Measurements from ENCODE around the gene VAT1. TPM values are rescaled to one million over a fixed set of nuclear protein-coding genes. Genes with fewer than 3 reads are reported as not detected.

Gene VAT1
- total RNA-seq (2014; rRNA removed; shearing (Covaris generic); ENCODE audit: low replicate concordance), result 45.7 and 55.1 TPM in 2 replicates

- Histone ChIP-seq H3K4me3 (ENCODE audit: low read length) (peak within 1 kb of the TSS; percentile 84), H3K4me2 (ENCODE audit: low read depth, low read length, poor library complexity, severe bottlenecking) (peak within 1 kb of the TSS; percentile 82), H3K4me1 (ENCODE audit: low read length) (peaks cover 28% of the 10 kb centered on the region), H3K27me3 (ENCODE audit: low read length) (no peaks in the 10 kb centered on the region), H3K9me3 (ENCODE audit: low read length) (no peaks in the 10 kb centered on the region), H2AFZ (ENCODE audit: low read length) (peak within 1 kb of the TSS; percentile 86), H3K79me2 (ENCODE audit: low read length) (peaks cover 13% of the 10 kb centered on the region; the same call in 1 of the 2 replicates), H4K20me1 (ENCODE audit: insufficient read depth, low read depth, low read length) (no peaks in the 10 kb centered on the region), H3K9ac (ENCODE audit: low read length) (peak within 1 kb of the TSS; percentile 82), H3K27ac (ENCODE audit: low read length) (peak within 1 kb of the TSS; percentile 23; the same call in 1 of the 2 replicates), H3K36me3 (ENCODE audit: insufficient read depth, low read length) (no peaks in the 10 kb centered on the region), H3K9me2 (replicated peaks; ENCODE audit: insufficient read depth, low read length) (no peaks in the 10 kb centered on the region)
- peak; percentile 84 for DNase-seq
These were observed at the start of gene VAT1 for GRCh38 chr17:43021741-43022512. Gene VAT1, minus strand, starts transcription at chr17:43022385. Its CDS starts 63 bp downstream, at chr17:43022322.

GRCh38 chr17:43070872-43071271 is 48.7 kb upstream of the VAT1 start:
- no peaks in the 10 kb centered on the region for H4K20me1 ChIP-seq (ENCODE audit: insufficient read depth, low read depth, low read length)
- no peak overlapping the region for H2AFZ ChIP-seq (ENCODE audit: low read length)
- no peak overlapping the region for H3K4me3 ChIP-seq (ENCODE audit: low read length)
- peaks cover 3% of the 10 kb centered on the region; the same call in 1 of the 2 replicates for H3K79me2 ChIP-seq (ENCODE audit: low read length)
- no peak for DNase-seq
- H3K4me1 ChIP-seq (ENCODE audit: low read length), result no peaks in the 10 kb centered on the region
- H3K9ac ChIP-seq (ENCODE audit: low read length), result no peak overlapping the region
- no peaks in the 10 kb centered on the region for H3K27me3 ChIP-seq (ENCODE audit: low read length)
- H3K9me3 ChIP-seq (ENCODE audit: low read length), result no peaks in the 10 kb centered on the region
- H3K36me3 ChIP-seq (ENCODE audit: insufficient read depth, low read length), result peaks cover 34% of the 10 kb centered on the region
- no peak overlapping the region for H3K4me2 ChIP-seq (ENCODE audit: low read depth, low read length, poor library complexity, severe bottlenecking)
- no peak overlapping the region for H3K27ac ChIP-seq (ENCODE audit: low read length)
- no peaks in the 10 kb centered on the region for H3K9me2 ChIP-seq (replicated peaks; ENCODE audit: insufficient read depth, low read length)

- H3K4me2 ChIP-seq (ENCODE audit: low read depth, low read length, poor library complexity, severe bottlenecking), result no peak overlapping the region
- H3K36me3 ChIP-seq (ENCODE audit: insufficient read depth, low read length), result peaks cover 39% of the 10 kb centered on the region
- no peaks in the 10 kb centered on the region for H3K4me1 ChIP-seq (ENCODE audit: low read length)
- H2AFZ ChIP-seq (ENCODE audit: low read length), result no peak overlapping the region
- H3K9ac ChIP-seq (ENCODE audit: low read length), result no peak overlapping the region
- H3K9me2 ChIP-seq (replicated peaks; ENCODE audit: insufficient read depth, low read length), result no peaks in the 10 kb centered on the region
- H3K27me3 ChIP-seq (ENCODE audit: low read length), result no peaks in the 10 kb centered on the region
- H3K27ac ChIP-seq (ENCODE audit: low read length), result no peak overlapping the region
- H4K20me1 ChIP-seq (ENCODE audit: insufficient read depth, low read depth, low read length), result no peaks in the 10 kb centered on the region
- no peaks in the 10 kb centered on the region for H3K9me3 ChIP-seq (ENCODE audit: low read length)
- H3K4me3 ChIP-seq (ENCODE audit: low read length), result no peak overlapping the region
- H3K79me2 ChIP-seq (ENCODE audit: low read length), result peaks cover 3% of the 10 kb centered on the region; the same call in 1 of the 2 replicates
- DNase-seq, result no peak
These were observed 48.1 kb upstream of the VAT1 start for GRCh38 chr17:43070257-43070656.

DNA sequence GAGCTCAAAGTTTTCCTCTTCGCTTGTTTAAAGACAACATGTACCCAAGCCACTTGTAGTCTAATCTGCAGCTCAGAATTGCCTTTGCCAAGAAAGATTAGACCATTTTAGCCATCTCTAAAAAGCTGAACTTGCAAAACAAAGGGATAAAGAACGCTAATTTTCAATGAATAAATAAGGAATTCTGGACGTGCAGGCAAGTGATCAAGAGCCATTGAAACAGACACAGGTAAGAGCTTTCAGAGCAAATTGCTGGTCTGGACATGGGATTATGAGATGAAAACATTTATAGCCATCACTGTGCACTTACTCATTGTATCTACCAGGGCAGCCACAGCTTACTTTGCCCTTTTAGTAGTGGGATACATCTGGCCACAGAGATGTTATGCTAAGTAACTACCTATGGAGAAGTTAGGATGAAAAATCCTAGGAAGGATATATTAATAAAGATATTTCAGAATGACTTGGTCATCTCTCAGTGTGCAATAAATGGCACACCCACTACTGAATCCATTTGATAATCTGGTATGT is 47.2 kb upstream of the VAT1 start:
- H3K9me3 ChIP-seq (ENCODE audit: low read length), result no peaks in the 10 kb centered on the region
- no peaks in the 10 kb centered on the region for H4K20me1 ChIP-seq (ENCODE audit: insufficient read depth, low read depth, low read length)
- DNase-seq, result no peak
- no peak overlapping the region for H3K9ac ChIP-seq (ENCODE audit: low read length)
- H3K79me2 ChIP-seq (ENCODE audit: low read length), result peaks cover 3% of the 10 kb centered on the region; the same call in 1 of the 2 replicates
- no peaks in the 10 kb centered on the region for H3K27me3 ChIP-seq (ENCODE audit: low read length)
- no peak overlapping the region for H2AFZ ChIP-seq (ENCODE audit: low read length)
- H3K4me1 ChIP-seq (ENCODE audit: low read length), result no peaks in the 10 kb centered on the region
- no peak overlapping the region for H3K27ac ChIP-seq (ENCODE audit: low read length)
- no peak overlapping the region for H3K4me3 ChIP-seq (ENCODE audit: low read length)
- no peak overlapping the region for H3K4me2 ChIP-seq (ENCODE audit: low read depth, low read length, poor library complexity, severe bottlenecking)
- no peaks in the 10 kb centered on the region for H3K9me2 ChIP-seq (replicated peaks; ENCODE audit: insufficient read depth, low read length)
- peaks cover 37% of the 10 kb centered on the region for H3K36me3 ChIP-seq (ENCODE audit: insufficient read depth, low read length)

GRCh38 chr17:43068570-43069367 is 46.6 kb upstream of the VAT1 start:
- H3K36me3 ChIP-seq (ENCODE audit: insufficient read depth, low read length), result peaks cover 32% of the 10 kb centered on the region

GRCh38 chr17:43062984-43063638 is 40.9 kb upstream of the VAT1 start:
- Histone ChIP-seq H2AFZ (ENCODE audit: low read length) (no peak overlapping the region), H3K27ac (ENCODE audit: low read length) (no peak overlapping the region), H3K4me1 (ENCODE audit: low read length) (no peaks in the 10 kb centered on the region), H3K9me2 (replicated peaks; ENCODE audit: insufficient read depth, low read length) (no peaks in the 10 kb centered on the region), H3K4me3 (ENCODE audit: low read length) (no peak overlapping the region), H3K79me2 (ENCODE audit: low read length) (no peaks in the 10 kb centered on the region), H3K27me3 (ENCODE audit: low read length) (no peaks in the 10 kb centered on the region), H4K20me1 (ENCODE audit: insufficient read depth, low read depth, low read length) (no peaks in the 10 kb centered on the region), H3K36me3 (ENCODE audit: insufficient read depth, low read length) (peaks cover 21% of the 10 kb centered on the region; the same call in 1 of the 2 replicates), H3K4me2 (ENCODE audit: low read depth, low read length, poor library complexity, severe bottlenecking) (no peak overlapping the region), H3K9ac (ENCODE audit: low read length) (no peak overlapping the region), H3K9me3 (ENCODE audit: low read length) (no peaks in the 10 kb centered on the region)
- no peak for DNase-seq

More at GRCh38 chr17:43068570-43069367, 46.6 kb upstream of the VAT1 start:
- H3K4me3 ChIP-seq (ENCODE audit: low read length), result no peak overlapping the region
- no peaks in the 10 kb centered on the region for H3K27me3 ChIP-seq (ENCODE audit: low read length)
- H4K20me1 ChIP-seq (ENCODE audit: insufficient read depth, low read depth, low read length), result no peaks in the 10 kb centered on the region
- no peak overlapping the region for H2AFZ ChIP-seq (ENCODE audit: low read length)
- H3K4me2 ChIP-seq (ENCODE audit: low read depth, low read length, poor library complexity, severe bottlenecking), result no peak overlapping the region
- no peaks in the 10 kb centered on the region for H3K4me1 ChIP-seq (ENCODE audit: low read length)
- DNase-seq, result no peak
- no peak overlapping the region for H3K27ac ChIP-seq (ENCODE audit: low read length)
- peaks cover 3% of the 10 kb centered on the region; the same call in 1 of the 2 replicates for H3K79me2 ChIP-seq (ENCODE audit: low read length)
- H3K9me2 ChIP-seq (replicated peaks; ENCODE audit: insufficient read depth, low read length), result no peaks in the 10 kb centered on the region
- no peak overlapping the region for H3K9ac ChIP-seq (ENCODE audit: low read length)
- H3K9me3 ChIP-seq (ENCODE audit: low read length), result no peaks in the 10 kb centered on the region

- Histone ChIP-seq H3K27me3 (ENCODE audit: low read length) (no peaks in the 10 kb centered on the region), H3K4me1 (ENCODE audit: low read length) (no peaks in the 10 kb centered on the region), H4K20me1 (ENCODE audit: insufficient read depth, low read depth, low read length) (no peaks in the 10 kb centered on the region), H3K79me2 (ENCODE audit: low read length) (no peaks in the 10 kb centered on the region), H3K4me3 (ENCODE audit: low read length) (no peak overlapping the region), H3K9ac (ENCODE audit: low read length) (no peak overlapping the region), H2AFZ (ENCODE audit: low read length) (no peak overlapping the region), H3K9me2 (replicated peaks; ENCODE audit: insufficient read depth, low read length) (no peaks in the 10 kb centered on the region), H3K27ac (ENCODE audit: low read length) (no peak overlapping the region), H3K36me3 (ENCODE audit: insufficient read depth, low read length) (peaks cover 34% of the 10 kb centered on the region; the same call in 1 of the 2 replicates), H3K9me3 (ENCODE audit: low read length) (no peaks in the 10 kb centered on the region), H3K4me2 (ENCODE audit: low read depth, low read length, poor library complexity, severe bottlenecking) (no peak overlapping the region)
- no peak for DNase-seq
These were observed 33.9 kb upstream of the VAT1 start for GRCh38 chr17:43056051-43056450.

All from Karpas-422 (cell line).